Limb (tissue), 2 donors: ENCODE data around the gene CPA1.

Experiments used
- DNase-seq, 2 donors: peaks; one replicate each; pipeline ENCODE4 v3.0.0-alpha.2; 2016; ENCODE audit errors: extremely low spot score in 2 of 2

CPA1 gene

GRCh38 chr7:130425796-130426195, 45.5 kb downstream of the CPA1 start:
- no peak for DNase-seq

GRCh38 chr7:130426564-130426963, 46.3 kb downstream of the CPA1 start:
- no peak for DNase-seq

DNA sequence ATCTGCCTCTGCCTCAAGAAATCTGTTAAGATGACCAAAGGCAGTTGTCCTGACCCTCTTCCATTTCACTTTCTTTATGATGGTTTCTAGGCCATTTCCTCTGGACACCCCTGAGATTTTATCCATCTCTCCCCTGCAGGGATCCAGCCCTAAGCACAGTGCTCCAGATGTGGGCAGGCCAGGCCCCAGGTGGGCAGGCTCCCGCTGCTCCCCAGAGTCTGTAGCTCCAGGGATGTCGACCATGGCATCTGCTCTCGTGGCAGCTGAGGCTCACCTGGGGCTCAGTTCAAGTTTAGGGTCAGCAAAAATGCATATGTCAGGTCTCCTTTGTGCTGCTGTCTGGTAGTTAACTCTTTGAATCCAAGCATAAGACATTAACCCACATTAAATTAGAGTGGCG, 48.7 kb downstream of the CPA1 start:
- no peak for DNase-seq

- no peak for DNase-seq
These were observed 49.8 kb downstream of the CPA1 start for GRCh38 chr7:130430115-130430514.

GRCh38 chr7:130430841-130431666, 50.8 kb downstream of the CPA1 start:
- DNase-seq: peak; percentile 81 to 98

DNA sequence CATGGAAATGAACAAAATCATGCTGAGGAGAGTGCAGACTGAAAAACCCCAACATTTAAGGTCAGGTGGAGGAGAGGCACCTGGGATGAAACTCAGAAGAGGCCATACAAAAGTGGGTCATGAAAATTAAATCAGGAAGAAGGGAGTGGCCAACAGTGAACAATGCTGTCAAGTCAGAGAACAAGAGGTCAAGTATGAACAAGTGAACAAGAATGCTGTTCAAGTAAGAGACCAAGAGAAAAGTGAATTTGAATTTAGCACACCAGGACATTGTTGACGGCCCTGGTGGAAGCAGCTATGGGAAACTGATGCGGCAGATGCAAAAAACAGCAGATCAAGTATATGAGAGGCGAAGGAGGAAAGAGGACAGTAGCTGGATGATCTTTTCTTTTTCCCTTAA, 52.6 kb downstream of the CPA1 start:
- no peak for DNase-seq

DNA sequence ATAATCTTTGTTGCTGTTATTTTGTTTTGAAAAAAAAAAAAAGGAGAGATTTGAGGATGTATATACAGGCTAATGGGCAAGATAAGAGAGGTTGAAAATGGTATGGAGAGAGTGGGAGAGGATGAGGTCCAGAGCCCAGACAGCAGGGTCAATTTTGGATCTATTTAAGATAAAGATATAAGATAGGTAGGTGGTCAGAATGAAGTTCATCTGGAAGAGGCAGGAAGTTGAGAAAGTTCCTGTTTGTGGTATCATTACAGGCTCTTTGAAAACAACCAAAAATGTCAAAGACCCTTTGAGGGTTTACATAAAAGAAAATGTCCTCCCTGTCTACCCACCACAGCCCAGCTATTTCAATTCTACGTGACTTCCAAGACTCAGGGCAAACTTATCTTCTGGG, 53.0 kb downstream of the CPA1 start:
- no peak for DNase-seq

DNA sequence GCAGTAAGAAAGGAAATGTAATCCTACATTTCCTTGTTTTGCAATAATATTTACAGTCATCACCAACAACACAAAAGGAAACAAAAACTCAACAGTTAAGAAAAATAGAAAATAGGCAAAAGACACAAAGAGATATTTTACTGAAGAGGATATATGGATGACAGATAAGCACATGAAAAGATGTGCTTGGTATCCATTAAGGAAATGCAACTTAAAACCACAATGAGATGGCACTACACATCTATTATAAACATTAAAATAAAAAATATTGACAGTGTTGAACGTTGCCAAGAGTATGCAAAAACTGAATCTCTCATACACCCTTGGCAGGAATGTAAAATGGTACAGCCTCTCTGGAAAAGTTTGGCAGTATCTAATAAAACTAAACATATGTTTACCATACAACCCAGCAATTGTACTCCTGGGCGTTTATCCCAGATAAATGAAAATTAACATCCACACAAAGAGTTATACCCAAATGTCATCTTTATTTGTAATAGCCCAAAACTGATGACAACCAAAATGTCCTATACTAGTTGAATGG, 55.1 kb downstream of the CPA1 start:
- no peak for DNase-seq

DNA sequence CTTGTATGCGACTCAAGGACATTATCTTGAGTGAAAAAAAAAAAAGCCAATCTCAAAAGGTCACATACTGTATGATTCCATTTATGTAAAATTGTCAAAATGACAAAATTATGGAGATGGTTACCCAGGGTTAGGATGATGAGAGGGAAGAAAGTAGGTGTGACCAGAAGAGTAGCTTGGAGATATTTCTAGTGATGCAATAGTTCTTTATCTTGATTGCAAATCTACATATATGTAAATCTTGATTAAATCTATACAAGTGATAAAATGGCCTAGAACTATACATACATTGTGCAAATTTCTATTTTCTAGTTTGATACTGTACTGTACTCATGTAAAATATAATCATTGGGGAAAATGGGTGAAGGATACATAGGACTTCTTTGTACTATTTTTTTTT, 56.0 kb downstream of the CPA1 start:
- no peak for DNase-seq
